ENCODE measurements around the gene C2CD2.

DNA sequence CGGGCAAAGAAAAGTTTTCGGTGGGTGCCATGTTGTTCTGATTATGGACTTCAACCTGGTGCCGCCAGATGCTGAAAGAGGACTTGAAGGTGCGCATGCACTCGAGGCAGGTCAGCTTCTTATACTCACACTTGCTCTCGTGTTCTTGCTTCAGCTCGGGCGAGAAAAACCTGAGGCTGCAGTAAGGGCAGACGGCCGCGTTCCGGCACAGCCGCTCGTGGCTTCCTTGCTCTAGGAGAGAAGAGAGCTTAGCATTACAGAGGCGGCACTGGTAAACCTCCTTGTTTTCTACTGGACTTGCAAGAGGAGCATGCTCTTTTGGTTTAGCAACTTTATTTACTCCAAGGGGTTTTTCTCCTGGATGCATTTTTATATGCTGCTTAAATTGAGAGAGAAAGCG is 37.8 kb upstream of the C2CD2 start:
- TF ChIP-seq POLR2A (IDR thresholded peaks at IDR 0.05) (no peak), EP300 (IDR thresholded peaks at IDR 0.05) (no peak)
- TF ChIP-seq, protein P1, sequence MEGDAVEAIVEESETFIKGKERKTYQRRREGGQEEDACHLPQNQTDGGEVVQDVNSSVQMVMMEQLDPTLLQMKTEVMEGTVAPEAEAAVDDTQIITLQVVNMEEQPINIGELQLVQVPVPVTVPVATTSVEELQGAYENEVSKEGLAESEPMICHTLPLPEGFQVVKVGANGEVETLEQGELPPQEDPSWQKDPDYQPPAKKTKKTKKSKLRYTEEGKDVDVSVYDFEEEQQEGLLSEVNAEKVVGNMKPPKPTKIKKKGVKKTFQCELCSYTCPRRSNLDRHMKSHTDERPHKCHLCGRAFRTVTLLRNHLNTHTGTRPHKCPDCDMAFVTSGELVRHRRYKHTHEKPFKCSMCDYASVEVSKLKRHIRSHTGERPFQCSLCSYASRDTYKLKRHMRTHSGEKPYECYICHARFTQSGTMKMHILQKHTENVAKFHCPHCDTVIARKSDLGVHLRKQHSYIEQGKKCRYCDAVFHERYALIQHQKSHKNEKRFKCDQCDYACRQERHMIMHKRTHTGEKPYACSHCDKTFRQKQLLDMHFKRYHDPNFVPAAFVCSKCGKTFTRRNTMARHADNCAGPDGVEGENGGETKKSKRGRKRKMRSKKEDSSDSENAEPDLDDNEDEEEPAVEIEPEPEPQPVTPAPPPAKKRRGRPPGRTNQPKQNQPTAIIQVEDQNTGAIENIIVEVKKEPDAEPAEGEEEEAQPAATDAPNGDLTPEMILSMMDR (IDR thresholded peaks at IDR 0.05), result no peak

Measured in tibial nerve (tissue), 4 donors.